Stimulated activated memory B cell treated with anti-CD40 and anti-IgM and Interleukin-4, amounts not matched to agents 10 μg/mL and 1 μg/mL and 100 μg/mL, for 72 hours (primary cell): Measurements from ENCODE around the gene MYCN.
"Not testable (repeated sequence)": the region's sequence is repeated elsewhere in the genome, so short reads cannot be mapped to it uniquely, and the experiment has no call there.

Experiments
- ATAC-seq: fragments of 150-1000 bp; cut with Tn5 transposase; 2 replicates; pipeline ENCODE4 v1.10.0; 2021
- H3K27ac Mint-ChIP-seq: one replicate; pipeline ENCODE4 v1.8.0; 2022; ENCODE audit warnings: mild to moderate bottlenecking, mixed read lengths
- H3K27me3 Mint-ChIP-seq: one replicate; pipeline ENCODE4 v1.8.0; 2022; ENCODE audit warnings: mixed read lengths
- H3K36me3 Mint-ChIP-seq: one replicate; pipeline ENCODE4 v1.8.0; 2022; ENCODE audit warnings: mixed read lengths
- H3K4me1 Mint-ChIP-seq: one replicate; pipeline ENCODE4 v1.8.0; 2022; ENCODE audit warnings: mixed read lengths
- H3K4me3 Mint-ChIP-seq: one replicate; pipeline ENCODE4 v1.8.0; 2022; ENCODE audit warnings: mild to moderate bottlenecking, moderate library complexity, mixed read lengths
- H3K9me3 Mint-ChIP-seq: one replicate; pipeline ENCODE4 v1.8.0; 2022; ENCODE audit warnings: mixed read lengths

The MYCN gene

GRCh38 chr2:15901808-15902130, 38.6 kb upstream of the MYCN start:
- no peaks in the 10 kb centered on the region for H3K36me3 Mint-ChIP-seq
- H3K4me1 Mint-ChIP-seq, result no peaks in the 10 kb centered on the region
- peaks cover 19% of the 10 kb centered on the region for H3K27me3 Mint-ChIP-seq
- H3K4me3 Mint-ChIP-seq, result no peak overlapping the region
- H3K27ac Mint-ChIP-seq, result no peak overlapping the region
- H3K9me3 Mint-ChIP-seq, result peaks cover 11% of the 10 kb centered on the region
- ATAC-seq, result no peak

DNA sequence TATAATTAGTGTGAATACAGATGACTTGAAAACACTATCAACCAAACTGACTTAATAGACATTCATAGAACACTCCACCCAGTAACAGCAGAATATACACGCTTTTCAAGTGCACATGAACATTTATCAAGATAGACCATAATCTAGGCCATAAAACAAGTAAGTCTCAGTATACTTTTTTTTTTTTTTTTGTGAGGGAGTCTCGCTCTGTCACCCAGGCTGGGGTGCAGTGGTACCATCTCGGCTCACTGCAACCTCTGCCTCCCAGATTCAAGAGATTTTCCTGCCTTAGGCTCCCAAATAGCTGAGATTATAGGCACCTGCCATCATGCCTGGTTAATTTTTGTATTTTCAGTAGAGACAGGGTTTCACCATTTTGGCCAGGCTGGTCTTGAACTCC, 36.4 kb upstream of the MYCN start:
- H3K27ac Mint-ChIP-seq, ATAC-seq, H3K4me3 Mint-ChIP-seq, H3K9me3 Mint-ChIP-seq, H3K36me3 Mint-ChIP-seq, H3K4me1 Mint-ChIP-seq: not testable (repeated sequence)
- peaks cover 19% of the 10 kb centered on the region for H3K27me3 Mint-ChIP-seq

DNA sequence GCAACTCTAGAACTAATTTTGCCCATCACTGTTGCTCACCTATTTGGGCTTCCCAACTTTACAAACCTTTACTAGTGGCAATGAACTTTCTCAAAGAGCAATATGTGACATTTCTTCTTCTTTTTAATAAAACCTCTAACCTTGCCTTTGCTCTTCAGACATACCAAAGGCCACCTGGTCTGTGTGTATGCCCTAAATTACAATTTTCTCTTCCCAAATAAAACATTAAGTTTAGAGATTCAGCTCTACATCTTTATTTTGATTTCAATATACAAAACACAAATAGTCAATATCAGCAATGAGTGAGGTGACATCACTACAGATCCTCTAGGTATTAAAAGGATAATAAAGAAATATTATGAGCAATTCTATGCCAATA, 35.1 kb upstream of the MYCN start:
- no peaks in the 10 kb centered on the region for H3K36me3 Mint-ChIP-seq
- H3K4me3 Mint-ChIP-seq, result no peak overlapping the region
- peaks cover 3% of the 10 kb centered on the region for H3K9me3 Mint-ChIP-seq
- no peak overlapping the region for H3K27ac Mint-ChIP-seq
- H3K27me3 Mint-ChIP-seq, result peaks cover 19% of the 10 kb centered on the region
- no peaks in the 10 kb centered on the region for H3K4me1 Mint-ChIP-seq
- no peak for ATAC-seq

GRCh38 chr2:15905986-15906491, 34.3 kb upstream of the MYCN start:
- H3K36me3 Mint-ChIP-seq, result no peaks in the 10 kb centered on the region
- ATAC-seq, result no peak
- peaks cover 3% of the 10 kb centered on the region for H3K9me3 Mint-ChIP-seq
- no peak overlapping the region for H3K27ac Mint-ChIP-seq
- H3K4me1 Mint-ChIP-seq, result no peaks in the 10 kb centered on the region
- H3K27me3 Mint-ChIP-seq, result peaks cover 19% of the 10 kb centered on the region
- H3K4me3 Mint-ChIP-seq, result no peak overlapping the region

DNA sequence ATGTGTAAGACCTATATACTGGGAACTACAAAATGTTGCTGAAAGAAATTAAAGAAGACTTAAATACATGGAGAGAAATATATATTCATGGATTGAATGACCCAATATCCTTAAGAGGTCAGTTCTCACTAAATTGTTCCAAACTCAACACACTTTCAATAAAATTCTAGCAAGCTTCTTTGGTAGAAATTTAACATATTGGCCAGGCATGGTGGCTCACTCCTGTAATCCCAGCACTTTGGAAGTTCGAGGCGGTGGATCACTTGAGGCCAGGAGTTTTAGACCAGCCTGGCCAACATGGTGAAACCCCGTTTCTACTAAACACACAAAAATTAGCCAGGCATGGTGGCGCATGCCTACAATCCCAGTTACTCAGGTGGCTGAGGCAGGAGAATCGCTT, 33.6 kb upstream of the MYCN start:
- Mint-ChIP-seq H3K9me3 (no peaks in the 10 kb centered on the region), H3K36me3 (no peaks in the 10 kb centered on the region), H3K27me3 (peaks cover 19% of the 10 kb centered on the region), H3K4me1 (no peaks in the 10 kb centered on the region), H3K27ac (no peak overlapping the region), H3K4me3 (no peak overlapping the region)
- ATAC-seq, result no peak

DNA sequence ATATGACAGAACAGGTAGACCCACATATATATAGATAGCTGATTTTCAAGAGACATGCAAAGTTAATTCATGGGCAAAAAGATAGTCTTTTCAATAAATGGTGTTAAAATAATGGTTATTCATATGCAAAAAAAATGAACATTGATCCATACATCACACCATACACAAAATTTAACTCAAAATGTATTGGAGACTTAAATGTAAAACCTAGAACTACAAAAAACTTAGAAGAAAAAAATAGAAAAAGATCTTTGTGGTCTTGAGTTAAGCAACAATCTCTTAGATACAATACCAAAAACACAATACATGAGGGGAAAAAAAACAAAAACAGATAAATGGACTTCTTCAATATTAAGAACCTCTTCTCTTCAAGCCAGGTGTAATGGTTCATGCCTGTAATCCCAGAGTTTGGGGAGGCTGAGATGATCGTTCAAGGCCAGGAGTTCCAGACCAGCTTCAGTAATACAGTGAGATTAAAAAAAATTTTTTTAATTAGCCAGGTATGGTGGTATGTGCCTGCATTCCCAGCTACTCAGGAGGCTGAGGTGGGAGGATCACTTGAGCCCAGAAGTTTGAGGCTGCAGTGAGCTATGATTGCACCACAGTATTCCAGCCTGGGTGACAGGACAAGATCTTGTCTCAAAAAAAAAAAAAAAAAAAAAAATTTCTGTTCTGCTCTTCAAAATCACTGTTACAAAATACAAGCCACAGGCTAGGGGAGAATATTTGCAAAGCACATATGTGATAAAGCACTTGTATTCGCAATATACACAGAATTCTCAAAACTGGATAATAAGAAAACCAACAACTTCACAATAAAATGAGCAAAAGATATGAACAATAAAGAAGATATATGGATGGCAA, 32.7 kb upstream of the MYCN start:
- Mint-ChIP-seq H3K4me1 (no peaks in the 10 kb centered on the region), H3K27me3 (peaks cover 13% of the 10 kb centered on the region), H3K27ac (no peak overlapping the region), H3K4me3 (no peak overlapping the region), H3K9me3 (no peaks in the 10 kb centered on the region), H3K36me3 (no peaks in the 10 kb centered on the region)
- ATAC-seq, result no peak

DNA sequence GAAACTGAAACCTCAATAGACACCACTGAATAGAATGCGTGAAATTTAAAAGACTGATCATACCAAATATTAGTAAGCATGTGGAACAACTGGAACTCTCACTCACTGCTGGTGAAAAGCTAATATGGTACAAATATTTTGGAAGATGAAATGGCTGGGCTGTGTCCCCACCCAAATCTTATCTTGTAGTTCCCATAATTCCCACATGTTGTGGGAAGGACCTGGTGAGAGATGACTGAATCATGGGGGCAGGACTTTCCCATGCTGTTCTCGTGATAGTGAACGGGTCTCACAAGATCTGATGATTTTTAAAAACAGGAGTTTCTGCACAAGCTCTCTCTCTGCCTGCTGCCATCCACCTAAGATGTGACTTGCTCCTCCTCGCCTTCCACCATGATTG, 32.0 kb upstream of the MYCN start:
- no peak overlapping the region for H3K4me3 Mint-ChIP-seq
- ATAC-seq, result no peak
- H3K36me3 Mint-ChIP-seq, result no peaks in the 10 kb centered on the region
- H3K27ac Mint-ChIP-seq, result no peak overlapping the region
- peaks cover 10% of the 10 kb centered on the region for H3K27me3 Mint-ChIP-seq
- H3K9me3 Mint-ChIP-seq, result no peaks in the 10 kb centered on the region
- no peaks in the 10 kb centered on the region for H3K4me1 Mint-ChIP-seq

- H3K27ac Mint-ChIP-seq, result no peak overlapping the region
- no peak overlapping the region for H3K4me3 Mint-ChIP-seq
- H3K27me3 Mint-ChIP-seq, result peaks cover 10% of the 10 kb centered on the region
- ATAC-seq, result no peak
- H3K4me1 Mint-ChIP-seq, result no peaks in the 10 kb centered on the region
- no peaks in the 10 kb centered on the region for H3K9me3 Mint-ChIP-seq
- H3K36me3 Mint-ChIP-seq, result no peaks in the 10 kb centered on the region
Observed at GRCh38 chr2:15909157-15909556, 31.2 kb upstream of the MYCN start.

DNA sequence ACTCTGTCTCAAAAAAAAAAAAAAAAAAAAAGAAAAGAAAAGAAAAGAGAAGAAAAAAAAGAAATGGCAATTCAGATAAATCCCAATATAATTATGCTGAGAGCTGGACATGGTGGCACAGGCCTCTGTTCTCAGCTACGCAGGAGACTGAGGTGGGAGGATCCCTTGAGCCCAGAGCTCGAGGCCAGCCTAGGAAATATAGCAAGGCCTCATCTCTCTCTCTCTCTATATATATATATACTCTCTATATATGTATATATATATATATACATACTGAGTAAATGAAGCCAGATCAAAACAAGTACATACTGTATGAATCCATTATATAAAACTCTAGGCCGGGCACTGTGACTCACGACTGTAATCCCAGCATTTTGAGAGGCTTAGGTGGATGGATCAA, 30.6 kb upstream of the MYCN start:
- Mint-ChIP-seq H3K9me3 (no peaks in the 10 kb centered on the region), H3K27ac (no peak overlapping the region), H3K27me3 (peaks cover 10% of the 10 kb centered on the region), H3K4me3 (no peak overlapping the region), H3K4me1 (no peaks in the 10 kb centered on the region), H3K36me3 (no peaks in the 10 kb centered on the region)
- no peak for ATAC-seq

GRCh38 chr2:15911270-15911669, 29.1 kb upstream of the MYCN start:
- not testable (repeated sequence) for H3K27me3 Mint-ChIP-seq, H3K4me1 Mint-ChIP-seq, H3K9me3 Mint-ChIP-seq, H3K36me3 Mint-ChIP-seq, H3K4me3 Mint-ChIP-seq, ATAC-seq, H3K27ac Mint-ChIP-seq

DNA sequence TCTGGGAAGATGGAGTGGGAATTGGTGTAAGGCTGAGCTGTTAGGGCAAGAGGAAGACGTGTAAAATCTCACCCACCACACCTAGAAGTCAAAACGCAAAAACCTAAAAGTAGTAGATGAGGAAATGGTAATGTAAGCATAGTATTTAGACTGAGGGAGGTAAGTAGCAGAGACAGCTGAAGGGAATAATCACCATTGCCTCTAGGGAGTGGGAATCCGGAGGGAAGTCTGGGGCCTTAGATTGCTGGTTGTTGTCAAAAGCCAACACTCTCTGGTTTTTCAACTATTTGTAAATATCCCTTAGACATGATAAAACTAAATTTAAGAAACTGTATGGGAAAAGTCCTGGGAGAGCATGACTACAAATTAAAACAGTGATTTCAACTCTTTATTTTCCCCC, 28.7 kb upstream of the MYCN start:
- H3K36me3 Mint-ChIP-seq, result no peaks in the 10 kb centered on the region
- ATAC-seq, result no peak
- no peaks in the 10 kb centered on the region for H3K4me1 Mint-ChIP-seq
- no peaks in the 10 kb centered on the region for H3K9me3 Mint-ChIP-seq
- H3K4me3 Mint-ChIP-seq, result no peak overlapping the region
- no peaks in the 10 kb centered on the region for H3K27me3 Mint-ChIP-seq
- H3K27ac Mint-ChIP-seq, result no peak overlapping the region

DNA sequence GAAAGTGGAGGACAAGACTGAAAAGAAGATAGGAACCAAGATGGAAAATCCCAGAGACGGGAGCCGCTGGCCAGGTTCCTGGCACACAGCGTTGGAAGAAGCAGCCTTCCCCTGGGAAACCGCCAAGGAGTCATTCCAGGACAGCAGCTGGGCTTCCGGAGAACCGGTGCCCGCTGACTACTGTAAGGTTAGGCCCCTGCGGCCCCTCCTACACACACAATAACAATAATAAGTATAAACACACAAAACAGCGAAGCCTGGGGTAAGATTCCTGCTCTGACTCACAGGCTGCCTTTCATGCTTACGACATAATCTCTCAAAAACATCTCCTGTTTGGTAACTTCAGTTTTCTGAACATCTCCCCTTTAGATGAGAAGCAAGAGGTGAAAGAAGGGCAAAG, 28.1 kb upstream of the MYCN start:
- no peak overlapping the region for H3K27ac Mint-ChIP-seq
- no peak for ATAC-seq
- no peaks in the 10 kb centered on the region for H3K36me3 Mint-ChIP-seq
- no peaks in the 10 kb centered on the region for H3K27me3 Mint-ChIP-seq
- H3K4me1 Mint-ChIP-seq, result no peaks in the 10 kb centered on the region
- H3K4me3 Mint-ChIP-seq, result no peak overlapping the region
- H3K9me3 Mint-ChIP-seq, result no peaks in the 10 kb centered on the region

GRCh38 chr2:15913146-15913545, 27.2 kb upstream of the MYCN start:
- Mint-ChIP-seq H3K27ac (no peak overlapping the region), H3K36me3 (no peaks in the 10 kb centered on the region), H3K4me3 (no peak overlapping the region), H3K9me3 (no peaks in the 10 kb centered on the region), H3K4me1 (no peaks in the 10 kb centered on the region), H3K27me3 (no peaks in the 10 kb centered on the region)
- ATAC-seq, result no peak

DNA sequence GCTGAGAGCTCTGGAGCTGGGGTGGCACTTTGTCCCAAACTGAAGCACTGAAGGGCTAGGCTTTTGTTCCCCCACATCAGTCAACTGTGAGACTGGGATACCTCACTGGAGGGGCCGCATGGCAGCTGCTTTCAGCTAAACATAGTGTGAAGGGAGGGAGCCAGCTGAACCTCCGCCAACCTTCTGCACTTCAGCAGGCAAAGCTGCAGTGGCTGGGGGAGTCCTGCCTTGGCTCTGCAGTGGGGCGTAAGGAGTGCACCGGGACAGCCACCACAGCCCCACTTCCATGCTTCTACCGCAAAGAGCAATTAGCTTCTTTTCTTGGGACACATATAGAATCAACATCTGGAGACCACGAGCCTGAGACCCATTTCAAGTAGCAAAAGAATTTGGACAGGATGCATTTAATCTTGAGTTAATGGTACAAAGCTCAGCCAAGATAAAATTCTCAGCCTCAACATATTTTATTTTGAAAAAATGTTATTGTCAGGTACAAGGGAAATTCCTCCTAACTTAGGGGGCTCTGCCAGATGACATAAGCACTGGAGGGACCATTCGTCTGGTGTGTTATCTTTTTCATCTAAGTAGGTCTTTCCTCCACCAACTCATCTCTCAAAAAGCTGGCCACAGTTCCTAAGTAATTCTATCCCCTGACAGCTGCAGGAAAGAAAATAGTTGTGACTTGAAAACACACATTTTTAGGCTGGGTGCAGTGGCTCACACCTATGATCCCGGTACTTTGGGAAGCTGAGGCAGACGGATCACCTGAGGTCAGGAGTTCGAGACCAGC, 25.6 kb upstream of the MYCN start:
- ATAC-seq, result no peak
- Mint-ChIP-seq H3K27ac (no peak overlapping the region), H3K4me3 (no peak overlapping the region), H3K4me1 (no peaks in the 10 kb centered on the region), H3K36me3 (no peaks in the 10 kb centered on the region), H3K27me3 (no peaks in the 10 kb centered on the region), H3K9me3 (no peaks in the 10 kb centered on the region)

DNA sequence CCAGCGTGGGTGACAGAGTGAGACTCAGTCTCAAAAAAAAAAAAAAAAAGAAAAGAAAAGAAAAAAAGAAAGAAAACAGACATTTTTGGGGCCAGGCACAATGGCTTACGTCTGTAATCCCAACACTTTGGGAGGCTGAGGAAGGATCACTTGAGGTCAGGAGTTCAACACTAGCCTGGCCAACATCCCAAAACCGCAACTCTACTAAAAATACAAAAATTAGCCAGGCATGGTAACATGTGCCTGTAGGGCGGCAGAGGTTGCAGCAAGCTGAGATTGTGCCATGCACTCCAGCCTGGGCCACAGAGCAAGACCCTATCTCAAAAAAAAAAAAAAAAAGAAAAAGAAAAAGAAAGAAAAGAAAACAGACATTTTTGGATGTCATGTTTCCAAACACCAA, 24.8 kb upstream of the MYCN start:
- ATAC-seq, H3K27ac Mint-ChIP-seq, H3K4me3 Mint-ChIP-seq, H3K27me3 Mint-ChIP-seq, H3K36me3 Mint-ChIP-seq, H3K9me3 Mint-ChIP-seq, H3K4me1 Mint-ChIP-seq: not testable (repeated sequence)

- Mint-ChIP-seq H3K27me3 (no peaks in the 10 kb centered on the region), H3K4me3 (no peak overlapping the region), H3K36me3 (no peaks in the 10 kb centered on the region), H3K9me3 (no peaks in the 10 kb centered on the region), H3K27ac (no peak overlapping the region), H3K4me1 (no peaks in the 10 kb centered on the region)
- ATAC-seq, result no peak
Observed at GRCh38 chr2:15916336-15916735, 24.0 kb upstream of the MYCN start.
